Cardiac muscle cell (in vitro differentiated cells and primary cell): ENCODE data around the gene RBM14. TPM values are rescaled to one million over a fixed set of nuclear protein-coding genes. Genes with fewer than 3 reads are reported as not detected.

Experiments
- DNase-seq, 2 donors: peaks; one replicate each; pipeline versions ENCODE4 v3.0.0 to v3.0.0-alpha.2; 2010 to 2017; ENCODE audit warnings: low read depth in 1 of 2, low spot score in 1 of 2
- H3K27ac ChIP-seq: fragments of 200-600 bp; sonication (generic); 2 replicates; pipeline ENCODE4 v1.5.1; 2016
- H3K27me3 ChIP-seq: fragments of 200-600 bp; sonication (generic); 2 replicates; pipeline ENCODE4 v1.6.0; 2016; ENCODE audit warnings: control low read depth
- H3K36me3 ChIP-seq: fragments of 200-600 bp; sonication (generic); 2 replicates; pipeline ENCODE4 v1.5.1; 2016; ENCODE audit warnings: control low read depth
- H3K4me1 ChIP-seq: fragments of 200-600 bp; sonication (generic); 2 replicates; pipeline ENCODE4 v1.8.1; 2017; ENCODE audit warnings: low read depth, mild to moderate bottlenecking, mixed run types
- H3K4me3 ChIP-seq: fragments of 200-600 bp; sonication (generic); 2 replicates; pipeline ENCODE4 v1.5.1; 2016; ENCODE audit warnings: mild to moderate bottlenecking
- H3K9me3 ChIP-seq: fragments of 200-600 bp; sonication (generic); 2 replicates; pipeline ENCODE4 v1.5.1; 2017; ENCODE audit warnings: low read depth, mild to moderate bottlenecking, control low read depth
- CTCF ChIP-seq: IDR thresholded peaks from 2 replicates; pipeline ENCODE4 v1.5.1; 2012; ENCODE audit warnings: low read depth, mild to moderate bottlenecking, low read length
- polyA plus RNA-seq: library from polyadenylated mRNA; unstranded; fragments of >200 nt; fragmentation: Nextera tagmentation; extraction: Ambion mirVana; gene quantifications from 2 replicates; pipeline ENCODE4 v1.2.1, GENCODE V29; 2016
- total RNA-seq: library from RNA; depleted of rRNA; stranded (reverse); fragments of >200 nt; gene quantifications from 2 replicates; pipeline ENCODE4 v1.2.3, GENCODE V29; 2016

The RBM14 gene
- total and polyA plus RNA-seq, 2 experiments from 2014 or later: 90.6 to 111 TPM

GRCh38 chr11:66593650-66594049, 22.8 kb upstream of the RBM14 start:
- Histone ChIP-seq H3K27ac (no peak overlapping the region), H3K4me1 (peaks cover 7% of the 10 kb centered on the region), H3K9me3 (no peaks in the 10 kb centered on the region), H3K36me3 (no peaks in the 10 kb centered on the region), H3K4me3 (peak overlapping the region; percentile 57), H3K27me3 (no peaks in the 10 kb centered on the region)
- TF ChIP-seq CTCF: no peak
- no peak for DNase-seq

- no peak overlapping the region for H3K4me3 ChIP-seq
- H3K27ac ChIP-seq: peak overlapping the region; percentile 64
- H3K27me3 ChIP-seq: no peaks in the 10 kb centered on the region
- H3K36me3 ChIP-seq: peaks cover 9% of the 10 kb centered on the region
- no peaks in the 10 kb centered on the region for H3K9me3 ChIP-seq
- peak in 1 of 2 donors; percentile 96 for DNase-seq
- TF ChIP-seq CTCF: no peak
- H3K4me1 ChIP-seq: peaks cover 7% of the 10 kb centered on the region
These were observed 21.1 kb upstream of the RBM14 start for GRCh38 chr11:66595245-66595904.

- DNase-seq: no peak
- Histone ChIP-seq H3K4me3 (no peak overlapping the region), H3K27me3 (no peaks in the 10 kb centered on the region), H3K9me3 (no peaks in the 10 kb centered on the region), H3K4me1 (peaks cover 3% of the 10 kb centered on the region), H3K36me3 (peaks cover 12% of the 10 kb centered on the region), H3K27ac (no peak overlapping the region)
- no peak for TF ChIP-seq CTCF
These were observed 17.4 kb upstream of the RBM14 start for GRCh38 chr11:66598993-66599392.

- DNase-seq: no peak
- Histone ChIP-seq H3K9me3 (no peaks in the 10 kb centered on the region), H3K4me1 (no peaks in the 10 kb centered on the region), H3K36me3 (peaks cover 14% of the 10 kb centered on the region), H3K4me3 (no peak overlapping the region), H3K27ac (no peak overlapping the region), H3K27me3 (no peaks in the 10 kb centered on the region)
- no peak for TF ChIP-seq CTCF
These were observed 16.2 kb upstream of the RBM14 start for GRCh38 chr11:66600219-66600618.

- peak in 1 of 2 donors; percentile 61 for DNase-seq
- no peaks in the 10 kb centered on the region for H3K27me3 ChIP-seq
- no peak overlapping the region for H3K4me3 ChIP-seq
- no peaks in the 10 kb centered on the region for H3K4me1 ChIP-seq
- H3K36me3 ChIP-seq: peaks cover 17% of the 10 kb centered on the region
- no peak overlapping the region for H3K27ac ChIP-seq
- TF ChIP-seq CTCF: no peak
- H3K9me3 ChIP-seq: no peaks in the 10 kb centered on the region
These were observed 15.7 kb upstream of the RBM14 start for GRCh38 chr11:66600631-66601233.
